MM.1S (cell line): ENCODE data around the gene LAMB3.

Experiments used
- DNase-seq: peaks from one replicate; pipeline ENCODE4 v3.0.0-alpha.2; 2015
- H2AFZ ChIP-seq: fragments of 300-600 bp; sonication (generic); 2 replicates; pipeline ENCODE4 v1.6.0; 2016; ENCODE audit warnings: antibody characterized with exemption, low read length
- H3F3A ChIP-seq: fragments of 300-600 bp; sonication (generic); 2 replicates; pipeline ENCODE4 v1.6.1; 2016; ENCODE audit warnings: mild to moderate bottlenecking, antibody characterized with exemption, low read length, moderate library complexity, mixed read lengths; ENCODE audit not compliant: insufficient read depth
- H3K27ac ChIP-seq: fragments of 300-600 bp; sonication (generic); 2 replicates; pipeline ENCODE4 v1.5.1; 2016; ENCODE audit warnings: mild to moderate bottlenecking, low read length
- H3K27me3 ChIP-seq: fragments of 300-600 bp; sonication (generic); replicated peaks from 2 replicates; pipeline ENCODE4 v1.6.0; 2016; ENCODE audit warnings: low read length; ENCODE audit not compliant: insufficient read depth
- H3K36me3 ChIP-seq: fragments of 300-600 bp; sonication (generic); replicated peaks from 2 replicates; pipeline ENCODE4 v1.6.1; 2016; ENCODE audit warnings: mild to moderate bottlenecking, low read length, mixed read lengths; ENCODE audit not compliant: insufficient read depth
- H3K4me1 ChIP-seq: fragments of 300-600 bp; sonication (generic); 2 replicates; pipeline ENCODE4 v1.6.1; 2016; ENCODE audit warnings: low read length, mixed read lengths
- H3K4me2 ChIP-seq: fragments of 300-600 bp; sonication (generic); 2 replicates; pipeline ENCODE4 v1.6.0; 2016; ENCODE audit warnings: low read depth, low read length
- H3K4me3 ChIP-seq: fragments of 300-600 bp; sonication (generic); 2 replicates; pipeline ENCODE4 v1.5.1; 2016; ENCODE audit warnings: low read length, mixed read lengths
- H3K79me2 ChIP-seq: fragments of 300-600 bp; sonication (generic); 2 replicates; pipeline ENCODE4 v1.6.1; 2016; ENCODE audit warnings: mixed run types, low read length, mixed read lengths
- H3K9ac ChIP-seq: fragments of 300-600 bp; sonication (generic); 2 replicates; pipeline ENCODE4 v1.6.1; 2016; ENCODE audit warnings: low read length, mixed read lengths
- H3K9me2 ChIP-seq: fragments of 300-600 bp; sonication (generic); replicated peaks from 2 replicates; pipeline ENCODE4 v1.6.1; 2016; ENCODE audit warnings: mild to moderate bottlenecking, low read length, mixed read lengths; ENCODE audit not compliant: insufficient read depth
- H3K9me3 ChIP-seq: fragments of 300-600 bp; sonication (generic); replicated peaks from 2 replicates; pipeline ENCODE4 v1.6.1; 2016; ENCODE audit warnings: mild to moderate bottlenecking, low read length, mixed read lengths; ENCODE audit not compliant: insufficient read depth
- H4K20me1 ChIP-seq: fragments of 300-600 bp; sonication (generic); 2 replicates; pipeline ENCODE4 v1.6.1; 2016; ENCODE audit warnings: mild to moderate bottlenecking, low read length, moderate library complexity, mixed read lengths; ENCODE audit not compliant: insufficient read depth
- CTCF ChIP-seq: fragments of 300-600 bp; sonication (generic); IDR thresholded peaks from 2 replicates; pipeline ENCODE4 v1.5.1; 2016; ENCODE audit warnings: antibody characterized with exemption, low read length, mixed read lengths
- EZH2 ChIP-seq: fragments of 300-600 bp; sonication (generic); optimal IDR thresholded peaks from 2 replicates; pipeline ENCODE3; 2017; ENCODE audit warnings: low read depth, mild to moderate bottlenecking, antibody characterized with exemption, low read length, mixed read lengths
- EZH2phosphoT487 ChIP-seq: fragments of 300-600 bp; sonication (generic); IDR thresholded peaks from 2 replicates; pipeline ENCODE4 v1.6.1; 2018; ENCODE audit warnings: antibody characterized with exemption, low read length

Gene LAMB3

GRCh38 chr1:209619696-209620486, 32.3 kb downstream of the LAMB3 start:
- Histone ChIP-seq H3K9me3 (no peaks in the 10 kb centered on the region), H3K9ac (no peak overlapping the region), H3K79me2 (no peaks in the 10 kb centered on the region), H3K27me3 (no peaks in the 10 kb centered on the region), H3K36me3 (no peaks in the 10 kb centered on the region), H3F3A (no peaks in the 10 kb centered on the region), H3K4me1 (peaks cover 8% of the 10 kb centered on the region), H3K4me2 (no peak overlapping the region), H4K20me1 (no peaks in the 10 kb centered on the region), H3K27ac (no peak overlapping the region), H3K9me2 (no peaks in the 10 kb centered on the region), H3K4me3 (no peak overlapping the region), H2AFZ (no peak overlapping the region)
- TF ChIP-seq EZH2phosphoT487 (no peak), EZH2 (no peak), CTCF (no peak)
- no peak for DNase-seq

- Histone ChIP-seq H3K9me2 (no peaks in the 10 kb centered on the region), H3K27me3 (no peaks in the 10 kb centered on the region), H3K27ac (no peak overlapping the region), H3F3A (no peaks in the 10 kb centered on the region), H3K4me2 (no peak overlapping the region), H3K4me1 (peaks cover 8% of the 10 kb centered on the region), H3K9ac (no peak overlapping the region), H3K4me3 (no peak overlapping the region), H2AFZ (no peak overlapping the region), H3K79me2 (no peaks in the 10 kb centered on the region), H4K20me1 (no peaks in the 10 kb centered on the region), H3K36me3 (no peaks in the 10 kb centered on the region), H3K9me3 (no peaks in the 10 kb centered on the region)
- DNase-seq, result no peak
- no peak for TF ChIP-seq CTCF
- TF ChIP-seq EZH2, result no peak
- TF ChIP-seq EZH2phosphoT487, result no peak
Measured at GRCh38 chr1:209618756-209619420, 33.3 kb downstream of the LAMB3 start.

GRCh38 chr1:209618291-209618690, 33.9 kb downstream of the LAMB3 start:
- H3K9me2 ChIP-seq, result no peaks in the 10 kb centered on the region
- no peak overlapping the region for H3K27ac ChIP-seq
- no peak for TF ChIP-seq EZH2phosphoT487
- TF ChIP-seq CTCF, result no peak
- no peak for TF ChIP-seq EZH2
- no peaks in the 10 kb centered on the region for H3K27me3 ChIP-seq
- no peaks in the 10 kb centered on the region for H3F3A ChIP-seq
- H3K4me1 ChIP-seq, result peaks cover 8% of the 10 kb centered on the region
- H2AFZ ChIP-seq, result no peak overlapping the region
- no peak overlapping the region for H3K9ac ChIP-seq
- H4K20me1 ChIP-seq, result no peaks in the 10 kb centered on the region
- H3K4me2 ChIP-seq, result no peak overlapping the region
- no peaks in the 10 kb centered on the region for H3K36me3 ChIP-seq
- H3K4me3 ChIP-seq, result no peak overlapping the region
- no peak for DNase-seq
- H3K79me2 ChIP-seq, result no peaks in the 10 kb centered on the region
- no peaks in the 10 kb centered on the region for H3K9me3 ChIP-seq
